A549 treated with CpdA at 1 μM for 4 hours (cell line): ENCODE measurements around the gene RNPS1. TPM values are rescaled to one million over a fixed set of nuclear protein-coding genes. Genes with fewer than 3 reads are reported as not detected.

Source experiments
- total RNA-seq: library from RNA; stranded (reverse); fragments of 200-300 nt; extraction: Qiagen RNA extraction; gene quantifications from 5 replicates; pipeline ENCODE4 v1.2.3, GENCODE V29; 2022; ENCODE audit warnings: low read depth

RNPS1 gene, protein sequence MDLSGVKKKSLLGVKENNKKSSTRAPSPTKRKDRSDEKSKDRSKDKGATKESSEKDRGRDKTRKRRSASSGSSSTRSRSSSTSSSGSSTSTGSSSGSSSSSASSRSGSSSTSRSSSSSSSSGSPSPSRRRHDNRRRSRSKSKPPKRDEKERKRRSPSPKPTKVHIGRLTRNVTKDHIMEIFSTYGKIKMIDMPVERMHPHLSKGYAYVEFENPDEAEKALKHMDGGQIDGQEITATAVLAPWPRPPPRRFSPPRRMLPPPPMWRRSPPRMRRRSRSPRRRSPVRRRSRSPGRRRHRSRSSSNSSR
- 250 to 296 TPM (median 262 TPM) in 5 replicates for total RNA-seq

DNA sequence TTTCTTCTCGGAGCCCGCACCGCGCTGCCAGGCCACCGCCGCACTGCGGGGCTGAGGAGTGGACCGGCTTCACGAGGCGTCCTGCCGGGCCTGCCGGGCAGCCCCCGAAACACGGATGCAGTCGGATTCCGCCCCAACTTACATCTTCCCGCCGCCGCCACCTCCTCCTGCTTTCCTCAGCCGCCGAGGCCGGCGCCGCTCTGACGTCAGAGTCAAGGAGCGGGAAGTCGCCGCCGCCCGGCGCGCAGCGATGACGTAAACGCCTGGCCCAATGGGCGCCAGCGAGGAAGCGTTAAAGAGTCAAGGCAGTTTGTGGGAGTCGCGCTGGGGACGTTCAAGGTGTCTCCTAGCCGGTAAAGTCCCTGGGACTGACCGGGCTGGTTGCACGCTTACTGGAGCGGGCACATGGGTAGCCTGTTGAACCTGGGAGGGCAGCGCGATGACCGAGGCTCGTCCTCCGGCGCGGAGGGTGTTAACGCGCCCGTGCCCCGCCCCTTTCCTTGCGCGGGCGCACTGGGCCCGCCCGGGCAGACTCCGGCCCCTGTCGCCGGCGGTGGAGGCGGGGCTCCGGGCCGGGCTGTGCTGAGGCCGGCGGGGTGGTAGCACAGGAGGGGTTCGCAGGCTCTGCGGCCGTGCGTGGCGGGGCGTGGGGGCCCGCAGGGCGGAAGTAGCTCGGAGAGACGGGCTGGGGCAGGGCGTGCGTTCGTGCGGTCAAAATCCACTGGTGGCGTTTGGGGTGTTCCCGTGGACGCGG, at the start of gene RNPS1:
Gene RNPS1, minus strand, starts transcription at position 214 of the 754 bp plus-strand sequence. CDS start 3,483 bp downstream, outside the sequence.

DNA sequence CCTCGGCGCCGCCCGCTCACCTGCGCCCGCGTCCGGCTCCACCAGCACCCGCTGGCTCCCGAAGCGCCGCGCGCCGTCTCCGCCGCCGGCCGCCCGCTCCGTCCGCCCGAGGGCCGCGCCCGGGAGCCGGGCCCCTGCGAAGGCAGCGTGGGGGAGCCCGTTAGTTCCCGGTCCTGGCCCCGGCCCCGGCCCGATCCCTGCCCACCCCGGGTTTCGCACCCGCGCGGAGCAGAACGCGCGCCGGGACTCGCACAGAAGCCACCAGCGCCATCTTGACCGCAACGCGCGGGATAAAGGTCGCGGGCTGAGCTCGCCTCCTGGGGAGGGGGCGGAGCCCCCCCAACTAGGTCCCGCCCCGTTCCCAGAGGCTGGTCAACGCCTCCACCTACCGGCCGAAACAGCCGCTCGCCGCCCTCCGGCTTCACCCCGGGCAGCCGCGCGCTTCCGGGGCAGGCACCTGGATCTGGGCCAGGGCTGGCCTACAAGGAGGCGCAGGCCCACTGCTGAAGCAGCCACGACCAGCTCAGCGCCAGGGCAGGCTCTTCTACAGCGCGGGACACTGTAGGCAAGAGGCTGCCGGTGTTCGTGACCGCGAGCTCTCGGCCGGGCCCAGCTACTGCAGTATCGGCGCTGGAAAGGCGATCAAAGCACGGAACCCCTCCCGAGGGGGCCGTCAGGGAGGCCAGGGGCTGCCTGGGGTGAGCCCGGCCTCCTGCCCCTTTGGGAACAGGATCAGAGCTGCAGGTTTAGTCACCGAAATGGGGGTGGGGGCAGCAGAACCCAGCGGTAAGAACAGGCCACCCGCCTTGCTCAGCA, 16.4 kb downstream of the RNPS1 start, which contains the start of gene ECI1:
Gene ECI1, minus strand, starts transcription at position 292 of the 816 bp plus-strand sequence. Its CDS starts 21 bp downstream, at position 271.

GRCh38 chr16:2236337-2237101, 31.4 kb downstream of the RNPS1 start, which contains the start of gene DNASE1L2:
Gene DNASE1L2, plus strand, starts transcription at chr16:2236444. Its CDS starts 373 bp downstream, at chr16:2236817.

DNA sequence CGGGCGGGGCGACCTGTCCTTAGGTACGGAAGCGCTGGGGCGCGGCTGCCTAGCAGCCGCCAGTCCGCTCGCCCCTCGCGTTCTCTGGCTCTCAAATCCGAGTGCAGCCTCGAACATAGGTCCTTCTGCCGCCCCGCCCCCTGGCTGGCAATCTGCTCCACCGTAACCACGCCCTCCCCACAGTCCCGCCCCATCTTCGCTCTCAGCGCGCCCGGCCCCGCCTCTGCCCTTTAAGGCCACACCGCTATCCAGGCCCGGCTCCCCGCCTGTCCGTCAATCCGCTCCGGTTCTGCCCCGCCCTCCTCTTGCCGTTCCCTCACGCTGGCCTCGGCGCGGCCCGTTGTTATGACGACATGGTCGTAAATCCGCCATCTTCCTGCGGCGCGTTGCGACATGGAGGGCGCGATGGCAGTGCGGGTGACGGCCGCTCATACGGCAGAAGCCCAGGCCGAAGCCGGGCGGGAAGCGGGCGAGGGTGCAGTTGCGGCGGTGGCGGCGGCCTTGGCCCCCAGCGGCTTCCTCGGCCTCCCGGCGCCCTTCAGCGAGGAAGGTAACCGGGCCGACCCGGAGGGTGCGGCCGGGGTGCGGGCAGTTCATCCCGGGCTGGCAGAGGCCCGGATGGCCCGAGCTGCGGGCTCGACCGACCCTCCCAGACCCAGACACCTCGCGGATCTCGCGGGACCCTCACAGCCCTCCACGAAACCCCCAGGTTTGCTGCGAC, 44.5 kb downstream of the RNPS1 start, which contains the start of gene E4F1:
Gene E4F1, plus strand, starts transcription at position 371 of the 721 bp plus-strand sequence. Its CDS starts 23 bp downstream, at position 394.

GRCh38 chr16:2214719-2214968, 53.3 kb downstream of the RNPS1 start, which contains the start of gene PGP:
Gene PGP, minus strand, starts transcription at chr16:2214840. Its CDS starts 63 bp downstream, at chr16:2214777.

GRCh38 chr16:2210386-2211365, 57.2 kb downstream of the RNPS1 start, which contains the start of gene BRICD5:
Gene BRICD5, minus strand, starts transcription at chr16:2210863. Its CDS starts 30 bp downstream, at chr16:2210833.

GRCh38 chr16:2205104-2205966, 62.6 kb downstream of the RNPS1 start, which contains the start of gene MLST8:
Gene MLST8, plus strand, starts transcription at chr16:2205454. Its CDS starts 632 bp downstream, at chr16:2206086.

Other genes with a start within 250 kb of the RNPS1 start
- gene NPW, start 248.3 kb downstream of the RNPS1 start, total RNA-seq, result 0.79 to 1.5 TPM (median 1.2 TPM) in 4 of 5 replicates, not detected in the other
- 40.0 to 59.6 TPM (median 58.2 TPM) in 5 replicates for gene NHERF2, start 241.2 kb downstream of the RNPS1 start, total RNA-seq
- gene NTHL1, start 220.3 kb downstream of the RNPS1 start, total RNA-seq, result 32.1 to 53.3 TPM (median 41.7 TPM) in 5 replicates
- gene TSC2, start 220.1 kb downstream of the RNPS1 start, total RNA-seq, result 31.5 to 46.9 TPM (median 33.4 TPM) in 5 replicates
- 40.0 to 54.4 TPM (median 50.1 TPM) in 5 replicates for gene PKD1, start 132.2 kb downstream of the RNPS1 start, total RNA-seq
- 1.8 to 4.3 TPM (median 4.1 TPM) in 5 replicates for gene RAB26, start 119.5 kb downstream of the RNPS1 start, total RNA-seq
- 42.3 to 59.0 TPM (median 51.2 TPM) in 5 replicates for gene TRAF7, start 112.3 kb downstream of the RNPS1 start, total RNA-seq
- 0.44 to 3.9 TPM (median 0.57 TPM) in 5 replicates for gene CASKIN1, start 71.5 kb downstream of the RNPS1 start, total RNA-seq
- 40.2 to 59.3 TPM (median 49.5 TPM) in 5 replicates for gene MLST8, start 62.7 kb downstream of the RNPS1 start, total RNA-seq
- gene BRICD5, start 57.3 kb downstream of the RNPS1 start, total RNA-seq, result 4.4 to 7.2 TPM (median 5.3 TPM) in 5 replicates
- gene PGP, start 53.3 kb downstream of the RNPS1 start, total RNA-seq, result 15.8 to 34.8 TPM (median 32.5 TPM) in 5 replicates
- 18.9 to 27.2 TPM (median 22.9 TPM) in 5 replicates for gene E4F1, start 44.5 kb downstream of the RNPS1 start, total RNA-seq
- 1.0 to 1.7 TPM (median 1.3 TPM) in 5 replicates for gene DNASE1L2, start 31.7 kb downstream of the RNPS1 start, total RNA-seq
- 47.8 to 89.4 TPM (median 82.1 TPM) in 5 replicates for gene ECI1, start 16.5 kb downstream of the RNPS1 start, total RNA-seq
- 15.1 to 19.9 TPM (median 16.6 TPM) in 5 replicates for gene ABCA3, start 72.6 kb upstream of the RNPS1 start, total RNA-seq
- 20.1 to 24.7 TPM (median 22.5 TPM) in 5 replicates for gene CCNF, start 161.3 kb upstream of the RNPS1 start, total RNA-seq
- gene TEDC2, start 192.0 kb upstream of the RNPS1 start, total RNA-seq, result 18.3 to 23.7 TPM (median 21.3 TPM) in 5 replicates
- gene NTN3, start 203.2 kb upstream of the RNPS1 start, total RNA-seq, result 0.06 TPM in 1 of 5 replicates, not detected in the others
- 5.0 to 9.6 TPM (median 7.8 TPM) in 5 replicates for gene TBC1D24, start 207.0 kb upstream of the RNPS1 start, total RNA-seq
- gene ATP6V0C, start 245.8 kb upstream of the RNPS1 start, total RNA-seq, result 139 to 302 TPM (median 247 TPM) in 5 replicates